K562 (cell line): ENCODE measurements around the gene PILRA. TPM values are rescaled to one million over a fixed set of nuclear protein-coding genes. Genes with fewer than 3 reads are reported as not detected.

Experiments
- ATF7 ChIP-seq: fragments of 450-650 bp; IDR thresholded peaks from 2 replicates; pipeline ENCODE4 v1.7.1; 2014; ENCODE audit warnings: mild to moderate bottlenecking, moderate library complexity
- GTF2A2 ChIP-seq: IDR thresholded peaks from 2 replicates; pipeline ENCODE4 v1.6.1; 2016; ENCODE audit warnings: mild to moderate bottlenecking, missing genetic modification characterization, missing compliant biosample characterization
- MGA ChIP-seq: fragments of 450-650 bp; IDR thresholded peaks from 2 replicates; pipeline ENCODE4 v1.6.1; 2016; ENCODE audit warnings: mild to moderate bottlenecking, moderate library complexity
- NRF1 ChIP-seq, 2 experiments: fragments of 450-650 bp; IDR thresholded peaks in 1 of 2; conservative IDR thresholded peaks in 1 of 2; 2 replicates each; pipeline ENCODE4 v1.6.1; 2014; ENCODE audit warnings: mild to moderate bottlenecking in 2 of 2
- OTX1 ChIP-seq: fragments of 450-650 bp; formaldehyde crosslinking; IDR thresholded peaks from 2 replicates; pipeline ENCODE4 v1.4.0; 2022; ENCODE audit warnings: mild to moderate bottlenecking
- POU5F1 ChIP-seq: fragments of 150-350 bp; IDR thresholded peaks from 2 replicates; pipeline ENCODE4 v1.6.1; 2014; ENCODE audit warnings: borderline replicate concordance, low read length, low read depth, mild to moderate bottlenecking; ENCODE audit not compliant: partially characterized antibody
- STAT5A ChIP-seq: IDR thresholded peaks from 2 replicates; pipeline ENCODE4 v1.6.1; 2012; ENCODE audit warnings: low read length, inconsistent platforms, borderline replicate concordance
- TRIM24 ChIP-seq, 2 experiments: fragments of 450-650 bp; IDR thresholded peaks; 2 replicates each; pipeline ENCODE4 v1.6.1; 2016
- ZNF175 ChIP-seq: fragments of 200-800 bp; sonication (Bioruptor generic); IDR thresholded peaks from 2 replicates; pipeline ENCODE4 v1.6.1; 2016; ENCODE audit warnings: low read depth, mild to moderate bottlenecking, missing genetic modification characterization, missing compliant biosample characterization
- polyA plus RNA-seq, 8 experiments: library from polyadenylated mRNA; depleted of rRNA in 4 of 8; stranded (reverse) in 5 of 8; unstranded in 3 of 8; fragments of >200 nt; fragmentation: Nextera tagmentation in 2 of 8; fragmentation: Illumina TruSeq in 1 of 8; extraction: Ambion mirVana in 2 of 8; extraction: Trizol in 1 of 8; gene quantifications; 2 replicates each; pipeline versions ENCODE4 v1.2.1 to v1.2.3, GENCODE V29; 2011 to 2014; ENCODE audit warnings: inconsistent platforms in 1 of 8, missing spikeins in 1 of 8
- total RNA-seq, 7 experiments: library from RNA; depleted of rRNA in 6 of 7; stranded (reverse); fragments of >200 nt in 6 of 7; fragmentation: Illumina TruSeq in 2 of 7; extraction: Trizol in 2 of 7; gene quantifications; 2 replicates each; pipeline versions ENCODE4 v1.2.1 to v1.2.3, GENCODE V29; 2011 to 2021; ENCODE audit warnings: low replicate concordance in 1 of 7
- TF ChIP-seq, protein P1 (sequence below), 3 experiments: IDR thresholded peaks in 2 of 3; conservative IDR thresholded peaks in 1 of 3; 2 replicates each; pipeline ENCODE4 v1.5.1; 2011 to 2012; ENCODE audit warnings: low read length in 3 of 3, mild to moderate bottlenecking in 3 of 3, control low read depth in 2 of 3, improper control_type of control experiment in 1 of 3, inconsistent platforms in 1 of 3, low read depth in 1 of 3, mixed read lengths in 1 of 3, moderate library complexity in 1 of 3; ENCODE audit not compliant: insufficient read depth in 2 of 3
- TF ChIP-seq, protein P2 (sequence below): fragments of 450-650 bp; formaldehyde crosslinking; IDR thresholded peaks from 2 replicates; pipeline ENCODE4 v1.4.0; 2022; ENCODE audit warnings: mild to moderate bottlenecking, moderate library complexity

PILRA gene
- total and polyA plus RNA-seq, 9 of the 15 experiments (the other 6 are each of a cell fraction or from before 2014, with no cell fraction given), result 0.13 to 1.8 (median 0.62) TPM

DNA sequence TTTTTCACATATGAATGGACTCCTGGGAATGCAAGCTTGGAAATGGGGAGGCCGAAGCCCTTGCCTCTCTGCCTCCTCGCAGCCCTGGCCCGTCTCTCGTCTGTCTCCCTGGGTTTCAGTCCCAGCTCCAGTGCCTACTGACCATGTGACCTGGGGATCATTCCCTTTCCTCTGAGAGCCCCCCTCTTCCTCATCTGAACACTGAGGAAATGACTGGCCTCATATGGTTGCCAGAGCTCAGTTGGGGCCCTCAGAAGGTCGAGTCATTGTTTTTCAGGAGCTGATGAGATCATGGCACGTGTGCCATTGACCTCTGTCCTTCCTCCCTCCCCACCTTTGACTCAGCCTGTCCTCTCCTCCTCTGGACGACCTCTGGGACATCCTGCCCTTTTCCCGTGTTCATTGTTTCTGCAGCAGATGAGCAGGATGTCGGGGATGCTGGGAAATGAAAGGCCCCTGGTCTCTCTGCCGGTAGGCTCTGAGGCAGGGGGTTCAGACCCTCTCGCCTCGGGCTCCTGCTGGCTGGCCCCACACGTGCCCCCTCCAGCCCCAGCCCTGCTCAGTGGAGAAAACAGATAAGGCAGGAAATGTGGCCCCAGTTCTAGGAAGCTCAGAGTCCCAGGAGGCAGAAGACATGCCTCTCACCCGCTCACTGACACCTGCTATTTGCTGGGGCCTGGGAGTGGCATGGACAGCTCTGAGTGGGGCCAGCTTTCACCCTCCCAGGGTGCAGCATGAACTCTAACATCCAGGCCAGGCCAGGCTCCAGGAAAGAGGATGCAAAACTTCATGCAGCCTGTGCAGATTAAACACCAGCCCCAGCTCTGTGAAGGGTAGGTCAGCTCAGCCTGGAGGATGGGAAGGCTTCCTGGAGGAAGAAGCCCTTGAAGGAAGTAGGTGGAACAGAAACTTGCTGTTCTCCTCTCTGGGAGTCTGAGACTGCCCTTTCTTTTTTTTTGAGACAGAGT, 71.3 kb downstream of the PILRA start (continued):
- TF ChIP-seq, protein P1, sequence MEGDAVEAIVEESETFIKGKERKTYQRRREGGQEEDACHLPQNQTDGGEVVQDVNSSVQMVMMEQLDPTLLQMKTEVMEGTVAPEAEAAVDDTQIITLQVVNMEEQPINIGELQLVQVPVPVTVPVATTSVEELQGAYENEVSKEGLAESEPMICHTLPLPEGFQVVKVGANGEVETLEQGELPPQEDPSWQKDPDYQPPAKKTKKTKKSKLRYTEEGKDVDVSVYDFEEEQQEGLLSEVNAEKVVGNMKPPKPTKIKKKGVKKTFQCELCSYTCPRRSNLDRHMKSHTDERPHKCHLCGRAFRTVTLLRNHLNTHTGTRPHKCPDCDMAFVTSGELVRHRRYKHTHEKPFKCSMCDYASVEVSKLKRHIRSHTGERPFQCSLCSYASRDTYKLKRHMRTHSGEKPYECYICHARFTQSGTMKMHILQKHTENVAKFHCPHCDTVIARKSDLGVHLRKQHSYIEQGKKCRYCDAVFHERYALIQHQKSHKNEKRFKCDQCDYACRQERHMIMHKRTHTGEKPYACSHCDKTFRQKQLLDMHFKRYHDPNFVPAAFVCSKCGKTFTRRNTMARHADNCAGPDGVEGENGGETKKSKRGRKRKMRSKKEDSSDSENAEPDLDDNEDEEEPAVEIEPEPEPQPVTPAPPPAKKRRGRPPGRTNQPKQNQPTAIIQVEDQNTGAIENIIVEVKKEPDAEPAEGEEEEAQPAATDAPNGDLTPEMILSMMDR (IDR thresholded peaks at IDR 0.05 in 2 of 3, conservative IDR thresholded peaks at IDR 0.05 in 1 of 3; ENCODE audit: insufficient read depth in 2 of 3, low read depth in 1 of 3, low read length in 3 of 3), result no peak
- TF ChIP-seq TRIM24 (IDR thresholded peaks at IDR 0.05), result peak; percentile 71 to 78; a peak in 3 of 4 replicates
- peak; percentile 99 for TF ChIP-seq MGA
- TF ChIP-seq STAT5A, result peak; percentile 75
- TF ChIP-seq, protein P2, sequence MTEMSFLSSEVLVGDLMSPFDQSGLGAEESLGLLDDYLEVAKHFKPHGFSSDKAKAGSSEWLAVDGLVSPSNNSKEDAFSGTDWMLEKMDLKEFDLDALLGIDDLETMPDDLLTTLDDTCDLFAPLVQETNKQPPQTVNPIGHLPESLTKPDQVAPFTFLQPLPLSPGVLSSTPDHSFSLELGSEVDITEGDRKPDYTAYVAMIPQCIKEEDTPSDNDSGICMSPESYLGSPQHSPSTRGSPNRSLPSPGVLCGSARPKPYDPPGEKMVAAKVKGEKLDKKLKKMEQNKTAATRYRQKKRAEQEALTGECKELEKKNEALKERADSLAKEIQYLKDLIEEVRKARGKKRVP (CRISPR knock-in tag), result peak; percentile 39; the same call in 1 of the 2 replicates
- TF ChIP-seq POU5F1, result no peak
- TF ChIP-seq NRF1 (conservative IDR thresholded peaks at IDR 0.05 in 1 of 2, IDR thresholded peaks at IDR 0.05 in 1 of 2), result peak; percentile 21 to 36; a peak in 2 of 4 replicates
- TF ChIP-seq ZNF175 (CRISPR knock-in tag), result peak; percentile 96
- peak; percentile 98 for TF ChIP-seq ATF7
- no peak; the same call in 1 of the 2 replicates for TF ChIP-seq OTX1 (CRISPR knock-in tag)
- TF ChIP-seq GTF2A2 (tag), result no peak
